Cardiac muscle cell (in vitro differentiated cells and primary cell): Measurements from ENCODE around the gene LIN28A. TPM values are rescaled to one million over a fixed set of nuclear protein-coding genes. Genes with fewer than 3 reads are reported as not detected.

Experiments
- DNase-seq, 2 donors: peaks; one replicate each; pipeline versions ENCODE4 v3.0.0 to v3.0.0-alpha.2; 2010 to 2017; ENCODE audit warnings: low read depth in 1 of 2, low spot score in 1 of 2
- H3K27ac ChIP-seq: fragments of 200-600 bp; sonication (generic); 2 replicates; pipeline ENCODE4 v1.5.1; 2016
- H3K27me3 ChIP-seq: fragments of 200-600 bp; sonication (generic); 2 replicates; pipeline ENCODE4 v1.6.0; 2016; ENCODE audit warnings: control low read depth
- H3K36me3 ChIP-seq: fragments of 200-600 bp; sonication (generic); 2 replicates; pipeline ENCODE4 v1.5.1; 2016; ENCODE audit warnings: control low read depth
- H3K4me1 ChIP-seq: fragments of 200-600 bp; sonication (generic); 2 replicates; pipeline ENCODE4 v1.8.1; 2017; ENCODE audit warnings: low read depth, mild to moderate bottlenecking, mixed run types
- H3K4me3 ChIP-seq: fragments of 200-600 bp; sonication (generic); 2 replicates; pipeline ENCODE4 v1.5.1; 2016; ENCODE audit warnings: mild to moderate bottlenecking
- H3K9me3 ChIP-seq: fragments of 200-600 bp; sonication (generic); 2 replicates; pipeline ENCODE4 v1.5.1; 2017; ENCODE audit warnings: low read depth, mild to moderate bottlenecking, control low read depth
- CTCF ChIP-seq: IDR thresholded peaks from 2 replicates; pipeline ENCODE4 v1.5.1; 2012; ENCODE audit warnings: low read depth, mild to moderate bottlenecking, low read length
- polyA plus RNA-seq: library from polyadenylated mRNA; unstranded; fragments of >200 nt; fragmentation: Nextera tagmentation; extraction: Ambion mirVana; gene quantifications from 2 replicates; pipeline ENCODE4 v1.2.1, GENCODE V29; 2016
- total RNA-seq: library from RNA; depleted of rRNA; stranded (reverse); fragments of >200 nt; gene quantifications from 2 replicates; pipeline ENCODE4 v1.2.3, GENCODE V29; 2016

The LIN28A gene
- total and polyA plus RNA-seq, 2 experiments from 2014 or later = 3.4 to 16.6 TPM

GRCh38 chr1:26405281-26405915, 5.2 kb upstream of the LIN28A start:
- no peaks in the 10 kb centered on the region for H3K9me3 ChIP-seq
- no peaks in the 10 kb centered on the region for H3K36me3 ChIP-seq
- H3K4me3 ChIP-seq = no peak overlapping the region
- H3K27ac ChIP-seq = no peak overlapping the region
- no peak for TF ChIP-seq CTCF
- H3K27me3 ChIP-seq = no peaks in the 10 kb centered on the region
- peaks cover 11% of the 10 kb centered on the region for H3K4me1 ChIP-seq
- peak in 1 of 2 donors; percentile 25 for DNase-seq

GRCh38 chr1:26408604-26409003, 2.0 kb upstream of the LIN28A start:
- DNase-seq = peak; percentile 83 to 94
- no peaks in the 10 kb centered on the region for H3K27me3 ChIP-seq
- no peak overlapping the region for H3K27ac ChIP-seq
- TF ChIP-seq CTCF = no peak
- no peaks in the 10 kb centered on the region for H3K9me3 ChIP-seq
- H3K4me1 ChIP-seq = peaks cover 23% of the 10 kb centered on the region
- H3K4me3 ChIP-seq = peak overlapping the region; percentile 38
- no peaks in the 10 kb centered on the region for H3K36me3 ChIP-seq

- H3K4me3 ChIP-seq = peak overlapping the region; percentile 38
- peaks cover 23% of the 10 kb centered on the region for H3K4me1 ChIP-seq
- TF ChIP-seq CTCF = no peak
- peak; percentile 37 to 85 for DNase-seq
- no peaks in the 10 kb centered on the region for H3K27me3 ChIP-seq
- H3K9me3 ChIP-seq = no peaks in the 10 kb centered on the region
- H3K27ac ChIP-seq = peak overlapping the region; percentile 76
- H3K36me3 ChIP-seq = no peaks in the 10 kb centered on the region
Observed at GRCh38 chr1:26409191-26409807, 1.3 kb upstream of the LIN28A start.

- Histone ChIP-seq H3K9me3 (no peaks in the 10 kb centered on the region), H3K4me3 (peak overlapping the region; percentile 38), H3K27ac (peak overlapping the region; percentile 49), H3K36me3 (no peaks in the 10 kb centered on the region), H3K27me3 (no peaks in the 10 kb centered on the region), H3K4me1 (peaks cover 23% of the 10 kb centered on the region)
- peak in 1 of 2 donors; percentile 38 for DNase-seq
- TF ChIP-seq CTCF = no peak
Observed at GRCh38 chr1:26411624-26412074, 1.0 kb downstream of the LIN28A start.

GRCh38 chr1:26412180-26412840, 1.7 kb downstream of the LIN28A start:
- Histone ChIP-seq H3K27ac (peak overlapping the region; percentile 49), H3K9me3 (no peaks in the 10 kb centered on the region), H3K4me3 (peak overlapping the region; percentile 38), H3K4me1 (peaks cover 26% of the 10 kb centered on the region), H3K27me3 (no peaks in the 10 kb centered on the region), H3K36me3 (no peaks in the 10 kb centered on the region)
- DNase-seq = peak in 1 of 2 donors; percentile 26
- no peak for TF ChIP-seq CTCF
